HepG2 (cell line): ENCODE measurements around the gene ZPR1. TPM values are rescaled to one million over a fixed set of nuclear protein-coding genes. Genes with fewer than 3 reads are reported as not detected.

ENCODE experiments used
- ATAC-seq: fragments of 200-7000 bp; cut with Tn5 transposase; 3 replicates; pipeline ENCODE4 v1.9.1; 2020; ENCODE audit warnings: mild to moderate bottlenecking, moderate library complexity
- BruUV-seq: library from RNA; stranded (reverse); fragments of 400-500 nt; replicated peaks from 2 replicates; lab custom pipeline; 2021; lab: Mats Ljungman, UMichigan
- CTCF ChIA-PET: fragments of 300-600 bp; formaldehyde crosslinking; extraction: SDS; loops from one replicate; lab custom pipeline; 2021; ENCODE audit warnings: low total read pairs, inconsistent platforms, low intra/inter-chr PET ratio; lab: Yijun Ruan, JAX
- POLR2A ChIA-PET: fragments of 350-600 bp; sonication (Branson Sonifier 250); formaldehyde crosslinking; loops from one replicate; lab custom pipeline; 2020; ENCODE audit warnings: antibody characterized with exemption, inconsistent platforms; lab: Yijun Ruan, JAX
- DNase-seq: peaks from one replicate; pipeline ENCODE4 v3.0.0-alpha.2; 2015; ENCODE audit warnings: low spot score
- FAIRE-seq: peaks from 3 replicates; lab custom pipeline; 2011; peaks lifted over from hg19 to GRCh38; lab: Jason Lieb, UNC
- H2AFZ ChIP-seq: one replicate; pipeline ENCODE4 v1.6.1; 2011; ENCODE audit warnings: low read length, inconsistent platforms
- H3K27ac ChIP-seq: fragments of 300-600 bp; 3 replicates; pipeline ENCODE4 v1.8.0; 2011; ENCODE audit warnings: mixed run types, mild to moderate bottlenecking, mixed read lengths, low read length, inconsistent platforms; ENCODE audit not compliant: insufficient read depth; ENCODE audit errors: extremely low read length
- H3K27me3 ChIP-seq, 2 experiments: fragments of 200-600 bp in 1 of 2; 2 replicates in 1 of 2; 3 replicates in 1 of 2; pipeline versions ENCODE4 v1.6.0 to v1.8.0; 2011; ENCODE audit warnings: low read length in 2 of 2, mild to moderate bottlenecking in 2 of 2, moderate library complexity in 2 of 2, inconsistent platforms in 1 of 2; ENCODE audit not compliant: insufficient read depth in 2 of 2, control insufficient read depth in 1 of 2
- H3K36me3 ChIP-seq, 2 experiments: fragments of 200-600 bp in 1 of 2; replicated peaks in 1 of 2; 2 replicates in 1 of 2; 3 replicates in 1 of 2; pipeline versions ENCODE4 v1.5.1 to v1.8.0; 2011; ENCODE audit warnings: low read length in 2 of 2, inconsistent platforms in 1 of 2; ENCODE audit not compliant: insufficient read depth in 2 of 2, control insufficient read depth in 1 of 2
- H3K4me1 ChIP-seq: 2 replicates; pipeline ENCODE4 v1.5.1; 2012; ENCODE audit warnings: low read length, inconsistent platforms; ENCODE audit not compliant: insufficient read depth
- H3K4me2 ChIP-seq: 2 replicates; pipeline ENCODE4 v1.6.0; 2011; ENCODE audit warnings: low read depth, low read length, inconsistent platforms
- H3K4me3 ChIP-seq, 3 experiments: fragments of 200-600 bp in 1 of 3; sonication (generic), shearing (Covaris generic) in 1 of 3; replicated peaks in 1 of 3; 2 replicates each; pipeline ENCODE4 v1.5.1; 2011 to 2016; ENCODE audit warnings: low read length in 3 of 3, inconsistent platforms in 2 of 3, low read depth in 2 of 3, mild to moderate bottlenecking in 2 of 3, control low read depth in 1 of 3, mixed read lengths in 1 of 3; ENCODE audit not compliant: insufficient read depth in 1 of 3
- H3K79me2 ChIP-seq: one replicate; pipeline ENCODE4 v1.6.1; 2011; ENCODE audit warnings: low read length, inconsistent platforms; ENCODE audit not compliant: insufficient read depth
- H3K9ac ChIP-seq: 2 replicates; pipeline ENCODE4 v1.6.0; 2011; ENCODE audit warnings: mild to moderate bottlenecking, low read depth, low read length, inconsistent platforms; ENCODE audit not compliant: insufficient read depth
- H3K9me3 ChIP-seq: 2 replicates; pipeline ENCODE4 v1.5.1; 2012; ENCODE audit warnings: mild to moderate bottlenecking, low read length
- H4K20me1 ChIP-seq: 2 replicates; pipeline ENCODE4 v1.6.0; 2011; ENCODE audit warnings: inconsistent platforms, mild to moderate bottlenecking, low read length, moderate library complexity; ENCODE audit not compliant: insufficient read depth
- AGO1 ChIP-seq: fragments of 200-400 bp; formaldehyde crosslinking; IDR thresholded peaks from 2 replicates; pipeline ENCODE4 v1.6.1; 2017; ENCODE audit warnings: mild to moderate bottlenecking, low read depth, low read length, moderate library complexity; ENCODE audit not compliant: poor library complexity, severe bottlenecking
- CHD4 ChIP-seq: fragments of 200-600 bp; sonication (generic); IDR thresholded peaks from 2 replicates; pipeline ENCODE4 v1.7.0; 2017; ENCODE audit warnings: mild to moderate bottlenecking, low read length, borderline replicate concordance
- HNRNPL ChIP-seq: fragments of 200-400 bp; formaldehyde crosslinking; IDR thresholded peaks from 2 replicates; pipeline ENCODE4 v1.6.1; 2017; ENCODE audit warnings: mild to moderate bottlenecking, low read depth, low read length
- NCOA5 ChIP-seq: sonication (generic); formaldehyde crosslinking; IDR thresholded peaks from 2 replicates; pipeline ENCODE4 v1.4.0; 2020; ENCODE audit warnings: missing genetic modification reagents
- PAF1 ChIP-seq: IDR thresholded peaks from 2 replicates; pipeline ENCODE4 v1.6.1; 2016; ENCODE audit warnings: missing genetic modification reagents, missing compliant biosample characterization
- RAD51 ChIP-seq: fragments of 450-650 bp; IDR thresholded peaks from 2 replicates; pipeline ENCODE4 v1.6.1; 2016; ENCODE audit warnings: borderline replicate concordance
- THYN1 ChIP-seq: sonication (generic); formaldehyde crosslinking; IDR thresholded peaks from 2 replicates; pipeline ENCODE4 v1.8.1; 2023; ENCODE audit warnings: low read depth, mild to moderate bottlenecking, moderate library complexity, missing genetic modification reagents, borderline replicate concordance
- ZBTB21 ChIP-seq: sonication (generic); formaldehyde crosslinking; IDR thresholded peaks from 2 replicates; pipeline ENCODE4 v1.4.0; 2020; ENCODE audit warnings: missing genetic modification reagents
- ZNF224 ChIP-seq: sonication (generic); formaldehyde crosslinking; IDR thresholded peaks from 2 replicates; pipeline ENCODE4 v1.5.0; 2020; ENCODE audit warnings: mild to moderate bottlenecking, missing genetic modification reagents
- ZNF230 ChIP-seq: sonication (generic); formaldehyde crosslinking; IDR thresholded peaks from 2 replicates; pipeline ENCODE4 v1.4.0; 2020; ENCODE audit warnings: mild to moderate bottlenecking, missing genetic modification reagents
- ZNF557 ChIP-seq: sonication (generic); formaldehyde crosslinking; IDR thresholded peaks from 2 replicates; pipeline ENCODE4 v1.4.0; 2020; ENCODE audit warnings: missing genetic modification reagents
- ZNF564 ChIP-seq: sonication (generic); formaldehyde crosslinking; IDR thresholded peaks from 2 replicates; pipeline ENCODE4 v1.8.1; 2023; ENCODE audit warnings: mild to moderate bottlenecking, missing genetic modification reagents
- ZNF616 ChIP-seq: sonication (generic); formaldehyde crosslinking; IDR thresholded peaks from 2 replicates; pipeline ENCODE4 v1.5.0; 2020; ENCODE audit warnings: low read depth, mild to moderate bottlenecking, missing genetic modification reagents
- ZNF691 ChIP-seq: sonication (generic); formaldehyde crosslinking; IDR thresholded peaks from 2 replicates; pipeline ENCODE4 v1.4.0; 2020; ENCODE audit warnings: missing genetic modification reagents, low read depth, mild to moderate bottlenecking, borderline replicate concordance
- ZNF703 ChIP-seq: sonication (generic); formaldehyde crosslinking; IDR thresholded peaks from 2 replicates; pipeline ENCODE4 v1.5.1; 2020; ENCODE audit warnings: missing genetic modification reagents, mild to moderate bottlenecking, moderate library complexity, borderline replicate concordance
- ZNF709 ChIP-seq: sonication (generic); formaldehyde crosslinking; IDR thresholded peaks from 2 replicates; pipeline ENCODE4 v1.5.0; 2020; ENCODE audit warnings: mild to moderate bottlenecking, missing genetic modification reagents
- ZSCAN12 ChIP-seq: sonication (generic); formaldehyde crosslinking; IDR thresholded peaks from 2 replicates; pipeline ENCODE4 v1.9.0; 2021; ENCODE audit warnings: mild to moderate bottlenecking, missing genetic modification reagents
- WGBS: methylation state at CpG from one replicate; pipeline ENCODE4 v1.1.6; 2017; ENCODE audit warnings: low lambda C conversion rate; 5-methylcytosine and 5-hydroxymethylcytosine counted together
- in situ Hi-C: cut with HindIII; loops from 2 replicates; pipeline ENCODE4 v1.10.0; 2017; ENCODE audit warnings: low pct_unique_long_range_greater_than_20kb; ENCODE audit not compliant: extremely low pct_ligation_motif_present
- intact Hi-C: fragments of 100-400 bp; cut with micrococcal nuclease; formaldehyde crosslinking; loops from one replicate; pipeline ENCODE4 v1.10.0; 2022; ENCODE audit not compliant: unreplicated experiment
- polyA plus RNA-seq, 8 experiments: library from polyadenylated mRNA; depleted of rRNA in 3 of 8; stranded (reverse) in 7 of 8; unstranded in 1 of 8; fragments of >200 nt; fragmentation: Illumina TruSeq in 4 of 8; extraction: Trizol in 4 of 8; gene quantifications; 2 replicates each; pipeline versions ENCODE4 v1.2.1 to v1.2.3, GENCODE V29; 2011 to 2016; ENCODE audit warnings: low read depth in 4 of 8, missing spikeins in 1 of 8, mixed read lengths in 1 of 8; ENCODE audit not compliant: insufficient read depth in 1 of 8
- total RNA-seq, 5 experiments: library from RNA; depleted of rRNA; stranded (reverse); fragments of >200 nt; fragmentation: Illumina TruSeq; extraction: Trizol; gene quantifications; 2 replicates each; pipeline ENCODE4 v1.2.3, GENCODE V29; 2016; ENCODE audit warnings: low read depth in 1 of 5
- TF ChIP-seq, protein P1 (sequence below), 2 experiments: IDR thresholded peaks; 2 replicates each; pipeline ENCODE4 v1.6.1; 2011 to 2012; ENCODE audit warnings: low read length in 2 of 2, borderline replicate concordance in 1 of 2, low read depth in 1 of 2, mild to moderate bottlenecking in 1 of 2, moderate library complexity in 1 of 2
- TF ChIP-seq, protein P2 (sequence below): sonication (generic); formaldehyde crosslinking; IDR thresholded peaks from 2 replicates; pipeline ENCODE4 v1.8.1; 2023; ENCODE audit warnings: mild to moderate bottlenecking, missing genetic modification reagents, borderline replicate concordance

Gene ZPR1
- total and polyA plus RNA-seq, 2 of the 13 experiments (the other 11 are each of a cell fraction or from before 2014, with no cell fraction given) = 40.0 to 79.3 TPM

GRCh38 chr11:116835042-116835772 is 47.4 kb upstream of the ZPR1 start:
- Histone ChIP-seq H3K4me1 (peaks cover 87% of the 10 kb centered on the region), H3K4me2 (peak overlapping the region; percentile 92), H2AFZ (no peak overlapping the region), H3K4me3 (peak overlapping the region; percentile 75 to 95 (median 92)), H4K20me1 (peaks cover 9% of the 10 kb centered on the region; the same call in 1 of the 2 replicates), H3K27me3 (no peaks in the 10 kb centered on the region), H3K9me3 (no peaks in the 10 kb centered on the region), H3K9ac (peak overlapping the region; percentile 96), H3K27ac (peak overlapping the region; percentile 99), H3K36me3 (no peaks in the 10 kb centered on the region; a peak in 2 of 5 replicates), H3K79me2 (peaks cover 47% of the 10 kb centered on the region)
- ATAC-seq = no peak
- POLR2A ChIA-PET = interaction anchor here (0.6 to 18.4 kb wide), 22 partner anchors 8 to 310 kb away, joined by 3 to 1365 read pairs (median 16); partner anchors contain the start of genes APOA4, APOA5, APOC3 and BUD13
- no peak for DNase-seq
- no TSS peak for BruUV-seq
- FAIRE-seq = no peak
- in situ Hi-C loops = loop anchor here (5.0 kb wide), 1 partner anchor 43 kb away; the partner anchor contains the start of gene APOA5
- CTCF ChIA-PET = interaction anchor here (2.2 kb wide), 1 partner anchor 44 kb away, joined by 23 read pairs; the partner anchor contains the start of gene APOA5
- 47% methylated on average over 6 of the region's 28 CpGs for WGBS
- intact Hi-C loops = no loop called here
- TF ChIP-seq ZNF564 (CRISPR knock-in tag) (peak; percentile 1; the same call in 1 of the 2 replicates), ZNF709 (CRISPR knock-in tag) (peak; percentile 58; the same call in 1 of the 2 replicates), HNRNPL (0 out of 2 replicates have a peak, but pooled peaks have one; percentile 65), NCOA5 (CRISPR knock-in tag) (peak; percentile 90; the same call in 1 of the 2 replicates), CHD4 (no peak), PAF1 (CRISPR knock-in tag) (peak; percentile 86), ZNF616 (CRISPR knock-in tag) (0 out of 2 replicates have a peak, but pooled peaks have one; percentile 20), ZNF230 (CRISPR knock-in tag) (0 out of 2 replicates have a peak, but pooled peaks have one; percentile 7), AGO1 (peak; percentile 87), ZNF703 (CRISPR knock-in tag) (peak; percentile 22; the same call in 1 of the 2 replicates), ZNF224 (no peak), ZNF691 (CRISPR knock-in tag) (peak; percentile 14; the same call in 1 of the 2 replicates), RAD51 (no peak), THYN1 (CRISPR knock-in tag) (no peak), ZSCAN12 (CRISPR knock-in tag) (no peak), ZNF557 (CRISPR knock-in tag) (no peak), ZBTB21 (CRISPR knock-in tag) (no peak)
- TF ChIP-seq, protein P1, sequence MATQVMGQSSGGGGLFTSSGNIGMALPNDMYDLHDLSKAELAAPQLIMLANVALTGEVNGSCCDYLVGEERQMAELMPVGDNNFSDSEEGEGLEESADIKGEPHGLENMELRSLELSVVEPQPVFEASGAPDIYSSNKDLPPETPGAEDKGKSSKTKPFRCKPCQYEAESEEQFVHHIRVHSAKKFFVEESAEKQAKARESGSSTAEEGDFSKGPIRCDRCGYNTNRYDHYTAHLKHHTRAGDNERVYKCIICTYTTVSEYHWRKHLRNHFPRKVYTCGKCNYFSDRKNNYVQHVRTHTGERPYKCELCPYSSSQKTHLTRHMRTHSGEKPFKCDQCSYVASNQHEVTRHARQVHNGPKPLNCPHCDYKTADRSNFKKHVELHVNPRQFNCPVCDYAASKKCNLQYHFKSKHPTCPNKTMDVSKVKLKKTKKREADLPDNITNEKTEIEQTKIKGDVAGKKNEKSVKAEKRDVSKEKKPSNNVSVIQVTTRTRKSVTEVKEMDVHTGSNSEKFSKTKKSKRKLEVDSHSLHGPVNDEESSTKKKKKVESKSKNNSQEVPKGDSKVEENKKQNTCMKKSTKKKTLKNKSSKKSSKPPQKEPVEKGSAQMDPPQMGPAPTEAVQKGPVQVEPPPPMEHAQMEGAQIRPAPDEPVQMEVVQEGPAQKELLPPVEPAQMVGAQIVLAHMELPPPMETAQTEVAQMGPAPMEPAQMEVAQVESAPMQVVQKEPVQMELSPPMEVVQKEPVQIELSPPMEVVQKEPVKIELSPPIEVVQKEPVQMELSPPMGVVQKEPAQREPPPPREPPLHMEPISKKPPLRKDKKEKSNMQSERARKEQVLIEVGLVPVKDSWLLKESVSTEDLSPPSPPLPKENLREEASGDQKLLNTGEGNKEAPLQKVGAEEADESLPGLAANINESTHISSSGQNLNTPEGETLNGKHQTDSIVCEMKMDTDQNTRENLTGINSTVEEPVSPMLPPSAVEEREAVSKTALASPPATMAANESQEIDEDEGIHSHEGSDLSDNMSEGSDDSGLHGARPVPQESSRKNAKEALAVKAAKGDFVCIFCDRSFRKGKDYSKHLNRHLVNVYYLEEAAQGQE (IDR thresholded peaks at IDR 0.05; ENCODE audit: borderline replicate concordance in 1 of 2, low read depth in 1 of 2, low read length in 2 of 2) = no peak
- TF ChIP-seq, protein P2, sequence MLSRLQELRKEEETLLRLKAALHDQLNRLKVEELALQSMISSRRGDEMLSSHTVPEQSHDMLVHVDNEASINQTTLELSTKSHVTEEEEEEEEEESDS (CRISPR knock-in tag) = peak; percentile 15; the same call in 1 of the 2 replicates
